ENCODE measurements around the gene JMJD1C. TPM values are rescaled to one million over a fixed set of nuclear protein-coding genes. Genes with fewer than 3 reads are reported as not detected.

The JMJD1C gene
- polyA plus RNA-seq, 2 of the 4 experiments (the other 2 are of a cell fraction): 15.9 to 47.2 TPM

DNA sequence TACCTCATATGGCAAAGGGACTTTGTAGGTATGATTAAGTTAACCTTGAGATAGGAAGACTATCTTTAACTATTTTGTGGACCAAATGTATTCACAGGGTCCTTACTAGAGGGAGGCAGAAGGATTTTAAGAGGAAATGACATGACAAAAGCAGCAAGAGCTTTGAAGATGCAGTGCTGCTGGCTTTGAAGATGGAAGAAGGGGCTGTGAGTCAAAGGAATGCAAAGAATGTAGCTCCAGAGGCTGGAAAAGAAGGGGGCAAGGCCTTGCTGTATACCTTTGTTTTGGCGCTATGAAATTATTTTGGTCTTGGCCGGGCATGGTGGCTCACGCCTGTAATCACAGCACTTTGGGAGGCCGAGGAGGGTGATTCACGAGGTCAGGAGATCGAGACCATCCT lies 335.9 kb downstream of the JMJD1C start:
- WGBS (ENCODE audit: missing lambda C conversion rate): 76% methylated on average over 6 of the region's 6 CpGs

DNA sequence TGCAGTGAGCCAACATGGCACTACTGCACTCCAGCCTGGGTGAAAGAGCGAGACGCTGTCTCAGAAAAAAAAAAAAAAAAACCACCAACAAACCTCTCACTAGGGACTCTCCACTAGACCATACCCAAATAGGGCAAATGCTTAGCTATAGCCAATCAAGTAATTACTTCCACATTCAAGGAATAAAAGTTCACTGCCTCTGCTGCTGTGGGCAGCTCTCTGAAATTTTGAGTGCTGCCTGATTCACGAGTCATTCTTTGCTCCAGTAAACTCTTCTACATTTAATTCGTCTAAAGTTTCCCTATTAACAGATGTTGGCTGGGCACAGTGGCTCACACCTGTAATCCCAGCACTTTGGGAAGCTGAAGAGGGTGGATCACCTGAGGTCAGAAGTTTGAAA lies 337.3 kb downstream of the JMJD1C start:
- no peaks in the 10 kb centered on the region for H3K4me1 ChIP-seq
- DNase-seq (ENCODE audit: low read depth in 1 of 2, low spot score in 1 of 2): no peak
- 57% methylated on average over 4 of the region's 4 CpGs for WGBS (ENCODE audit: missing lambda C conversion rate)
- H3K27ac ChIP-seq: no peak overlapping the region
- H3K9me3 ChIP-seq: peaks cover 9% of the 10 kb centered on the region
- no peak for FAIRE-seq
- ChIA-PET CTCF (interaction anchor here (0.6 to 1.2 kb wide), 3 partner anchors 11 to 514 kb away, joined by 3 read pairs; no protein-coding TSS in a partner anchor), POLR2A (no interaction called here)
- ATAC-seq: no peak
- no peak overlapping the region for H3K4me3 ChIP-seq
- no peak for TF ChIP-seq FOSB (CRISPR knock-in tag; IDR thresholded peaks at IDR 0.05)
- TF ChIP-seq CBX8 (IDR thresholded peaks at IDR 0.05): no peak
- TF ChIP-seq HOXB13 (CRISPR knock-in tag; IDR thresholded peaks at IDR 0.05; ENCODE audit: low read depth): no peak
- no peak for TF ChIP-seq JUN (IDR thresholded peaks at IDR 0.05)
- no peak for TF ChIP-seq NR3C1 (IDR thresholded peaks at IDR 0.05)
- no peak overlapping the region for H3K4me2 ChIP-seq

More for the DNA sequence above, 335.9 kb downstream of the JMJD1C start:
- TF ChIP-seq, protein P1, sequence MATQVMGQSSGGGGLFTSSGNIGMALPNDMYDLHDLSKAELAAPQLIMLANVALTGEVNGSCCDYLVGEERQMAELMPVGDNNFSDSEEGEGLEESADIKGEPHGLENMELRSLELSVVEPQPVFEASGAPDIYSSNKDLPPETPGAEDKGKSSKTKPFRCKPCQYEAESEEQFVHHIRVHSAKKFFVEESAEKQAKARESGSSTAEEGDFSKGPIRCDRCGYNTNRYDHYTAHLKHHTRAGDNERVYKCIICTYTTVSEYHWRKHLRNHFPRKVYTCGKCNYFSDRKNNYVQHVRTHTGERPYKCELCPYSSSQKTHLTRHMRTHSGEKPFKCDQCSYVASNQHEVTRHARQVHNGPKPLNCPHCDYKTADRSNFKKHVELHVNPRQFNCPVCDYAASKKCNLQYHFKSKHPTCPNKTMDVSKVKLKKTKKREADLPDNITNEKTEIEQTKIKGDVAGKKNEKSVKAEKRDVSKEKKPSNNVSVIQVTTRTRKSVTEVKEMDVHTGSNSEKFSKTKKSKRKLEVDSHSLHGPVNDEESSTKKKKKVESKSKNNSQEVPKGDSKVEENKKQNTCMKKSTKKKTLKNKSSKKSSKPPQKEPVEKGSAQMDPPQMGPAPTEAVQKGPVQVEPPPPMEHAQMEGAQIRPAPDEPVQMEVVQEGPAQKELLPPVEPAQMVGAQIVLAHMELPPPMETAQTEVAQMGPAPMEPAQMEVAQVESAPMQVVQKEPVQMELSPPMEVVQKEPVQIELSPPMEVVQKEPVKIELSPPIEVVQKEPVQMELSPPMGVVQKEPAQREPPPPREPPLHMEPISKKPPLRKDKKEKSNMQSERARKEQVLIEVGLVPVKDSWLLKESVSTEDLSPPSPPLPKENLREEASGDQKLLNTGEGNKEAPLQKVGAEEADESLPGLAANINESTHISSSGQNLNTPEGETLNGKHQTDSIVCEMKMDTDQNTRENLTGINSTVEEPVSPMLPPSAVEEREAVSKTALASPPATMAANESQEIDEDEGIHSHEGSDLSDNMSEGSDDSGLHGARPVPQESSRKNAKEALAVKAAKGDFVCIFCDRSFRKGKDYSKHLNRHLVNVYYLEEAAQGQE (IDR thresholded peaks at IDR 0.05): no peak
- TF ChIP-seq CHD4 (IDR thresholded peaks at IDR 0.05; ENCODE audit: borderline replicate concordance): no peak
- no peak for TF ChIP-seq ZNF302 (CRISPR knock-in tag; IDR thresholded peaks at IDR 0.05)
- no peak for TF ChIP-seq MAZ (IDR thresholded peaks at IDR 0.05; ENCODE audit: borderline replicate concordance, low read depth, low read length)
- no peak for TF ChIP-seq RAD21 (conservative IDR thresholded peaks at IDR 0.05 in 1 of 2, IDR thresholded peaks at IDR 0.05 in 1 of 2)
- no peak for TF ChIP-seq CBX2 (IDR thresholded peaks at IDR 0.05; ENCODE audit: borderline replicate concordance, low read depth)
- no peak for TF ChIP-seq FOSL2 (IDR thresholded peaks at IDR 0.05)
- TF ChIP-seq FOSL2 (CRISPR knock-in tag; IDR thresholded peaks at IDR 0.05): no peak
- no peak for TF ChIP-seq PHF8 (IDR thresholded peaks at IDR 0.05; ENCODE audit: borderline replicate concordance, low read depth)
- no peak for TF ChIP-seq NR3C1 (IDR thresholded peaks at IDR 0.05)
- TF ChIP-seq CBX8 (IDR thresholded peaks at IDR 0.05): no peak
- no peak for TF ChIP-seq EHMT2 (IDR thresholded peaks at IDR 0.05; ENCODE audit: low read depth)
- no peak for TF ChIP-seq HEYL (CRISPR knock-in tag; IDR thresholded peaks at IDR 0.05)
- TF ChIP-seq NPAS2 (CRISPR knock-in tag; IDR thresholded peaks at IDR 0.05; ENCODE audit: borderline replicate concordance): no peak
- DNase-seq (ENCODE audit: low read depth in 1 of 2, low spot score in 1 of 2) (no peak), ATAC-seq (no peak), FAIRE-seq (no peak)
- ChIA-PET CTCF (no interaction called here), POLR2A (no interaction called here)
- H3K9me3 ChIP-seq: peaks cover 9% of the 10 kb centered on the region
- no peak overlapping the region for H3K4me3 ChIP-seq
- no peak overlapping the region for H3K27ac ChIP-seq
- no peak overlapping the region for H3K4me2 ChIP-seq
- H3K4me1 ChIP-seq: peaks cover 8% of the 10 kb centered on the region; the same call in 2 of the 3 replicates

GRCh38 chr10:63125459-63125858 lies 340.3 kb downstream of the JMJD1C start:
- FAIRE-seq (no peak), ATAC-seq (no peak; a peak in 1 of 6 replicates), DNase-seq (ENCODE audit: low read depth in 1 of 2, low spot score in 1 of 2) (no peak)
- Histone ChIP-seq H3K27ac (no peak overlapping the region), H3K4me1 (no peaks in the 10 kb centered on the region), H3K9me3 (no peaks in the 10 kb centered on the region), H3K4me2 (no peak overlapping the region), H3K4me3 (no peak overlapping the region)
- CTCF ChIA-PET: interaction anchor here (0.6 to 1.4 kb wide), 2 partner anchors 21 to 41 kb away, joined by 3 read pairs; no protein-coding TSS in a partner anchor
- 43% methylated on average over 2 of the region's 2 CpGs for WGBS (ENCODE audit: missing lambda C conversion rate)
- TF ChIP-seq CBX8 (IDR thresholded peaks at IDR 0.05) (no peak), CHD4 (IDR thresholded peaks at IDR 0.05; ENCODE audit: borderline replicate concordance) (no peak), MYC (IDR thresholded peaks at IDR 0.05; ENCODE audit: borderline replicate concordance, low read length) (no peak), ZC3H11A (IDR thresholded peaks at IDR 0.05) (no peak), EHF (CRISPR knock-in tag; IDR thresholded peaks at IDR 0.05) (no peak), RFX5 (IDR thresholded peaks at IDR 0.05) (no peak), KDM5A (IDR thresholded peaks at IDR 0.05) (no peak)
- TF ChIP-seq, protein P2, sequence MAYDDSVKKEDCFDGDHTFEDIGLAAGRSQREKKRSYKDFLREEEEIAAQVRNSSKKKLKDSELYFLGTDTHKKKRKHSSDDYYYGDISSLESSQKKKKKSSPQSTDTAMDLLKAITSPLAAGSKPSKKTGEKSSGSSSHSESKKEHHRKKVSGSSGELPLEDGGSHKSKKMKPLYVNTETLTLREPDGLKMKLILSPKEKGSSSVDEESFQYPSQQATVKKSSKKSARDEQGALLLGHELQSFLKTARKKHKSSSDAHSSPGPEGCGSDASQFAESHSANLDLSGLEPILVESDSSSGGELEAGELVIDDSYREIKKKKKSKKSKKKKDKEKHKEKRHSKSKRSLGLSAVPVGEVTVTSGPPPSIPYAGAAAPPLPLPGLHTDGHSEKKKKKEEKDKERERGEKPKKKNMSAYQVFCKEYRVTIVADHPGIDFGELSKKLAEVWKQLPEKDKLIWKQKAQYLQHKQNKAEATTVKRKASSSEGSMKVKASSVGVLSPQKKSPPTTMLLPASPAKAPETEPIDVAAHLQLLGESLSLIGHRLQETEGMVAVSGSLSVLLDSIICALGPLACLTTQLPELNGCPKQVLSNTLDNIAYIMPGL (CRISPR knock-in tag; IDR thresholded peaks at IDR 0.05; ENCODE audit: borderline replicate concordance): no peak
- POLR2A ChIA-PET: no interaction called here
